MM.1S (cell line): Measurements from ENCODE around the gene ASCL2.

Experiments used
- EZH2 ChIP-seq: fragments of 300-600 bp; sonication (generic); optimal IDR thresholded peaks from 2 replicates; pipeline ENCODE3; 2017; ENCODE audit warnings: low read depth, mild to moderate bottlenecking, antibody characterized with exemption, low read length, mixed read lengths
- EZH2phosphoT487 ChIP-seq: fragments of 300-600 bp; sonication (generic); IDR thresholded peaks from 2 replicates; pipeline ENCODE4 v1.6.1; 2018; ENCODE audit warnings: antibody characterized with exemption, low read length
- TF ChIP-seq, protein P1 (sequence below): fragments of 300-600 bp; sonication (generic); IDR thresholded peaks from 2 replicates; pipeline ENCODE4 v1.5.1; 2016; ENCODE audit warnings: antibody characterized with exemption, low read length, mixed read lengths

DNA sequence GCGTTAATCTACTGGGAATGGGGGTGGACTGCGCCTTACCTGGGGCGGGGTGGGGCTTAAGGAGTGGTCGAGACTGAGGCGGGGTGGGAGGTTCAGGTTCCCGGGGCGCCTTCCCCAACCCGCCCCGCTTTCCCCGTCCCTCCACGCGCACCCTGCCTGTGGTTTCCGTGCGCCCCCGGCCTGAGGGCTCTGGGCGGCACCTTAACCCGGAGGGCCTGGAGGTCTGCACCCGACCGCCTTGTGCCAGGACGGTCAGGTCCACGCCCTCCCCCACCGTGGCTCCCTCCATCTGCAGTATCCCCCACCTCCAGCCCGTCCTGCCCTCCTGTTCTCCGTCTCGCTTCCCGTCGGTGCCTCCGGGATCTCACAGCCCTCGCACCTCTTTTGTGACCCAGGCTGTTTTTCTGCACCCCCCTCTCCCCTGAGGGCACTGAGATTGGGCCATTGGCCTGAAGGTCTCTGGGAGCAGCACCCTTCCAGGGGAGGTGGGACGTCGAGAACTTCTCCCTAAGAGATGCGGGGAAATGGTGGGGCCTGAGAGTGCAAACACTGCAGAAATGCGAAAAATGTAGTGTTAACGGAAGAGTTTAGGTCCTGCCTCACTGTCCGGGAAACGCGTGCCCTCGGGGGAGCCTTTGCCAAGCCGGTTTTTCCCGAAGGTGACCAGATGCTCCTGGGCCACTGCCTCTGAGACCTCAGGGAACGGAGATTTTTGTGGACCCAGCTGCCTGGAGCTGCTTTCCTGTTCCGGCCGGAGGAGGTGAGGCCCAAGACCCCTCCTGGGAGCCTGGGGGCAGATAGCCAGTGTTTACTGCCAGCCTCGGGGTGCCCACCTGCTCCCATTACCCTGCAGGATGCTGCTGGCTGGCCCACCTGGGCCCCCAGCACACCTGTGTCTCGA is 1.2 kb upstream of the ASCL2 start:
- TF ChIP-seq, protein P1, sequence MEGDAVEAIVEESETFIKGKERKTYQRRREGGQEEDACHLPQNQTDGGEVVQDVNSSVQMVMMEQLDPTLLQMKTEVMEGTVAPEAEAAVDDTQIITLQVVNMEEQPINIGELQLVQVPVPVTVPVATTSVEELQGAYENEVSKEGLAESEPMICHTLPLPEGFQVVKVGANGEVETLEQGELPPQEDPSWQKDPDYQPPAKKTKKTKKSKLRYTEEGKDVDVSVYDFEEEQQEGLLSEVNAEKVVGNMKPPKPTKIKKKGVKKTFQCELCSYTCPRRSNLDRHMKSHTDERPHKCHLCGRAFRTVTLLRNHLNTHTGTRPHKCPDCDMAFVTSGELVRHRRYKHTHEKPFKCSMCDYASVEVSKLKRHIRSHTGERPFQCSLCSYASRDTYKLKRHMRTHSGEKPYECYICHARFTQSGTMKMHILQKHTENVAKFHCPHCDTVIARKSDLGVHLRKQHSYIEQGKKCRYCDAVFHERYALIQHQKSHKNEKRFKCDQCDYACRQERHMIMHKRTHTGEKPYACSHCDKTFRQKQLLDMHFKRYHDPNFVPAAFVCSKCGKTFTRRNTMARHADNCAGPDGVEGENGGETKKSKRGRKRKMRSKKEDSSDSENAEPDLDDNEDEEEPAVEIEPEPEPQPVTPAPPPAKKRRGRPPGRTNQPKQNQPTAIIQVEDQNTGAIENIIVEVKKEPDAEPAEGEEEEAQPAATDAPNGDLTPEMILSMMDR, result no peak
- TF ChIP-seq EZH2phosphoT487 (no peak), EZH2 (no peak)
